GM19328 (cell line): ENCODE measurements around the gene RMDN2.

Experiments
- ATAC-seq: cut with Tn5 transposase; IDR thresholded peaks from one replicate; pipeline ENCODE4 v1.9.1; 2021; ENCODE audit warnings: mild to moderate bottlenecking, moderate library complexity; ENCODE audit not compliant: unreplicated experiment

The RMDN2 gene

DNA sequence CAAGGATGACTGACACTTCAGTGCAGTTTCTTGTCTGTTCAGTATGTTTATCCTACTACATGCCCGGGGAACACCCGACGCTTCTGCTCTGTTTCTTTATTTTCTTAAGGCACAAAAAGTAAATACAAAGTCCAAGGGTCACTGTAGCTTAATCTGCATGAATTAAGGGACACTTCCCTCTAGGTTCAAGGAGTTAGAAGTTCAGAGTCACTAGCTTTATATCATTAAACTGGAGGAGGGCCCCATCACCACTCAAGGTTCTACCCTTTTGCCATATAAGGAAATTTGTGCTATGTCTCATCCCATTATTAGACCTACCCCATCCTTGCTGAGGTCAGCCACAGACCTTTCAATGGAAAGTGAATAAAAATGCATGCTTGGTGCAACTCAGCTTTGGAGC, 27.6 kb upstream of the RMDN2 start:
- no peak for ATAC-seq

DNA sequence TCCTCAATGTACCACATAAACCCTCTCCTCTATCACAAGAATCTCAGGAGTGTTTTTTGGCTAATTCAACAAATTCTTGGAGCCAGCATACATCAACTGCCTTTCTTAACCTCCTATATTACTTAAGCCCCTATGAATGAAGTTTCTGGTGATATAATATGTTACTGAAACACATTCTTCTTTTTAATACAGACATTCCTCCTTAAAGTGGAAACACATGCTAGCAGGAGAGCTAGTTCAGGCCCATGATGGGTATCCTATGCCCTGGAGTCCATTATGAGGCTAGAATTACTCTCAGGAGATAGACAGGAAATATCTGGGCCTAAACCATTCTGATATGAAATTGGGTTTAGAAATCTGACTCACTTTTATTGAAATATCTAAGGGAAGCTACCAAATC, 26.6 kb upstream of the RMDN2 start:
- no peak for ATAC-seq

DNA sequence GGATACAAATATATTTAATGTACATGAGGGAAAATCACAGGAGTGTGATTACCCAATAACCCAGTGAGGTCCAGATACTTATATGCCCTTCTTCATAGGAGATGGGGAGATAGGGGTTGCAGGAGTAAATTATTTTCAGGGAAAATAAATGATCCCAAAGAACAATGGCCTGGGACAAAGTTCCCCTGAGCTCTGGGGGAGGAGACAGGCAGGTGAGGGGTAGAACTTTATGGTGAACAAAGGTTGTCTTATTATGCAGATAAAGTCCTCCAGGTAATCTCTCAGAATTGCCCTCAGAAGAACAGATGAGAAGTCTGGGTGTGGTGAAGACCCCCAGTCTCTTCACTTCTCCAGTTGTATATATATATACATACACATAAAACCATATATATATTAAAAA, 22.1 kb upstream of the RMDN2 start:
- ATAC-seq = no peak

DNA sequence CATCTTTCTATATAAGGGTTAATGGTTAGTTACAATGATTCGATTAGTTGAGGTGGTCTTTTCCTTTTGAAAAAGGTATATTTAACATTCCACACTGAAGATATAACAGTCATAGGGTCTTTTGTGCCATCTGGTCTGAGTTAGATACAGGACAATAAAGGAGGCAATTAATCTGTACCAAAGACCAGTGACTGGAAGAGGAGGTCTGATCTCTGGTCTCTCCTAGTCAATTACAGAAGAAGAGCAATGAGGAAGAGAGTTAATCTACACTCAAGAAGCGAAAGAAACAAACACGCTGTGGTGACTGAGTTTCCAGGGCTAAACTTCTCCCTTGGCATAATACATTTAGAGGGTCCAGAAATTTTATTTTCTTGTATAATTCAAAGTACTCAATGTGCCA, 20.7 kb upstream of the RMDN2 start:
- no peak for ATAC-seq

DNA sequence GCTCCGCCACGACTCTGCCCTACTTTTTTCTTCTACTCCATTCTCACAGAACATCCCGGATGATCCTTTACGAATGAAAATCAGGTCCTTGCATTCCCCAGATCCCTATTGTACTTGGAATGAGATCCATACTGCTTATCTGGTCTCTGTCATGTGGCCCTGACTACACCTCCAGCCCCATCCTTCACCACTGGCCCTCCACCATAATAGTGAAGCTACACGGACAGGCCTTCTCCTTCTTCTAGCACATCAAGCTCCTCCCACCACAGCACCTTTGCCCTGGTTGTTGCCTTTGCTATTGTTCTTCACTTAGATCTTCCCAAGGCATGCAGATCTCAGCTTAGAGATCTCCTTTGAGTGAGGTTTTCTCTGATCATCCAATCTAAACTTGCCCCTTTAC, 20.1 kb upstream of the RMDN2 start:
- ATAC-seq = no peak

DNA sequence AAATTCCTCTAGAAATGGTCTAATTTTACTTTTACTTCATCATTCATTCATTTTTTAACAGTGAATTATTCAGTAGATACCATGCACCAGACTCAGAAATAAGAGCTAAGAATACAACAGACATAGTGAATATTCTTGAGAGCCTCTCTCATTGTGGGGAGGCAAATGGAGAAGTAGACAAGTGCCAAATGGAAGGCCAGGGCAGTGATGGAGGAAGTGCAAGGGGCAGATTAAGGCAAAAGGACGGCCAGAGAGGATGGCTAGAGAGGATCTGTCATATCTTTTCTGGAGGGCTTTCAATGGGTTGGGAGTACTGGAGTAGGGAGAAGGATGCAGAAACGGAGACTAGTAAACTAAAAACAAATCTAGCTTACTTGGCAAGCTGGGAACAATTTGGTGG, 19.0 kb upstream of the RMDN2 start:
- ATAC-seq = no peak

DNA sequence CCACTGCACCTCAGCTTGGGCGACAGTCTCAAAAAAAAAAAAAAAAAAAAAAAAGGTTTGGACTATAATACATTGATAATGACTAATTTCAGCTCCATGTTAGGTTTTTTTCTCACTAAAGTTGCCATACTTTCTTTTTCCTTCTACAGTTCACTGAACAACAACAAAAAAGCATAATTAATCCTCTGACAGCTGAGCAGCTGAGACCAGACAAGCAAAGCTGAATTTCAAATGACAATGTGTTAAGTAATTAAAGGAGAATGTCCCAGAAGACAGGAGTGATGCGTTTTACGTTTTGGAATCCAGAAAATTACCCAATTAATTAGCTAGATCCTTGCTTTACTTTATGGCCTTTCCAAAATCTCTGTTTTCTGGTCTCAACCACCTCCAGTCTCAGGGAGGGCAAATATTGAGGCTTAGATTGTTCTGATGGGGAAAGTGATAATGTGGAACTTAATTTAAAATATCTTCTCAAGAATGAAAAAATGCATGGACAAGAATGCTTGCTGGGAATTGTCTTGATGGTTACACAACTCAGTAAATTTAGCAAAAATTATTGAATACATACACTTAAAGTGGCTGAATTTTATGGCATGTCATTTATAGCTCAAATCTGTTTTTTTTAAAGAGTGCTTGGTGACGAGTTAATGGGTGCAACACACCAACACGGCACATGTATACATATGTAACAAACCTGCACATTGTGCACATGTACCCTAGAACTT, 17.4 kb upstream of the RMDN2 start:
- ATAC-seq = no peak

DNA sequence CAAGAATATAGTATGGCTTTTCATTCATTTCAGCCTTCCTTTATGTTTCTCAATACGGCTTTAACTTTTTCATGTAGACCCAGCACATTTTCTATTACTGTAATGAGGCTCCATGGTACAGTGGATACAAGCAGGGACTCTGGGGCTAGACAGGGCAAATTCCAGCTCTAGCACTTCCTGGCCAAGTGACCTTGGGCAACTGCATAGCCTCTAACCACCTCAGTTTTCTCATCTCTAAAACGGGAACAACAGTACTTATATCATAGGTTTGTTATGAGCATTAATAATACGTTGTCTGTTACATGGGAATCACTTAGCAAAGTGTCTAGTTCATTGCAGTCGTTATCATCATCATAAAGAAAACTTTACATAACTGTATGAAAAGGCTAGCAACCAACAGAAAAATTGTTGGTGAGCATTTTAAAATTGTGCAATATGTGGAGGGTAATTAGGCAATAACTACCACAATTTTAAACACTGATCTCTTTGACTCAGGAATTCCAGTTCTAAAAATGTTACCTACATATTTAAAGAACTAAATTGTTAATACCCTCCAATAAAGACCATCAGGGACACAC, 13.7 kb upstream of the RMDN2 start:
- no peak for ATAC-seq

DNA sequence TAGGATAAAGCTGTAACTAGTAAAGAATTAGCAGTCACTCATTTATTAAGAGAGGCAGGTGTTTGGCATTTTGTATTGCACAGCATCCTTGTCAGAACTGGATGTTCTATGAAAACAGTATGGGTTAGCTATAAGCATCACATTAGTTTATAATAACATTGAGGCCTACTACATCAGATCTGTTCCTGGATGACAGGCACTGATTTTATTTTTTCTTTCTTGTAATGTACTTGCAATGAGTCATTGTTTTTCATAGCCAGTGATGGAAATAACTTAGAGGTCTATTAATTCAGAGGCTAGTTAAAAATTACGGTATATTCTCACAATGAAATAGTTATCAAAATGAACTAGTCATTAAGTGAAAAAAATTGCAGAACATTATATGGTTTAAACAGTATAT, 13.0 kb upstream of the RMDN2 start:
- ATAC-seq = no peak

DNA sequence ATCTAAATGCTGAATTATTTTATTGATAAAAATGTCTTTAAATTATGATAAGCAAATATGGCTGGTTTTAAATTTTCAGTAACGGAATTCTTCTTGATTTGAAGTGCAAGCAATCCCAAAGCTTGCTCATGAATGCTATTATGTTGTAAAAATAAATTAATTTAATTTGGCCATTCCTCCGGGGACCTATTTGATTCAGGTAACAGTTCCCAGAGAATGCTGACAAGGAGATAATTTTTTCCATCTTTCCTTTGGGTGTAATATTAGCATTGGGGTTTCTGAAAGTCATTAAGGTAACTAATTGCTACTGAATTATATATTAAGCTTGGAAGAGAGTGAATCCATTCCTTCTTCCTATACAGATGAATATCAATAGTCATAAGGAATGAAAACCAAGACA, 12.5 kb upstream of the RMDN2 start:
- no peak for ATAC-seq

DNA sequence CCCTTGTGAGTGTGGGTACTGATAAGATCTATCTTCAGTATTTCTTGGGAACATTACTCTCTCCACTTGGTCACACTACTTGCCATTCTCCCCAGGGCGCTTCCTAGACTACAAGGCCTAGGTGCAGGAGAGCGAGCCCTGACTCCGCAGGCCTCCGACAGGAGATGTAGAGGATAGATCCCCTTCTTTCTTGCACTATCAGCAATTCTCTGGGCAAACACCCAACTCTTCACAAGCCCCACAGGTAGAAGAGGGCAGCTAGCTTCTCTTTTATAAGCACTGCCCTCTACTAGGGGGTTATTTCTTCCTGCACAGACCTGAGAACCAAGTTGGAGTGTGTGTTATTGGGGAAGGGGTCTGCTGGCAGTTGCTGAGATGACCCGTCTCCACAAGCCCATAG, 10.7 kb upstream of the RMDN2 start:
- ATAC-seq = no peak

DNA sequence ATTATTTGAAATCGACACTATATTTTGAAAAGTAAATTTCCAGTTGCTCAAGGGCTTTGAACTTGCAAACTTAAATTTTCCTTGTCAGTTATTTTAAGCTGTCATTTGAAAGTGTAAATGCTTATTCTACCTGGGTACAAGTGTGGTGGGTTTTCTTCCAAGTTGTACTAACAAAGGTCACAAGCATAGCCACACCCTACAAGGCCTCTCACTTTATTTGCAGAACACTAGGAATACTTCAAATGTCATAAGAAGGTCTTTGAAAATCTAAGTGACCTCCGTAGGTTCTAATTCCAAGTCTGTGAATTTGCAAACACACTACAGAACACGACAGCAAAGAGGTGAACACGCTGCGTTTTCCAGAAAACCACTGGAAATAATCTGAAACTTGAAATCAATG, 9.3 kb upstream of the RMDN2 start:
- no peak for ATAC-seq

DNA sequence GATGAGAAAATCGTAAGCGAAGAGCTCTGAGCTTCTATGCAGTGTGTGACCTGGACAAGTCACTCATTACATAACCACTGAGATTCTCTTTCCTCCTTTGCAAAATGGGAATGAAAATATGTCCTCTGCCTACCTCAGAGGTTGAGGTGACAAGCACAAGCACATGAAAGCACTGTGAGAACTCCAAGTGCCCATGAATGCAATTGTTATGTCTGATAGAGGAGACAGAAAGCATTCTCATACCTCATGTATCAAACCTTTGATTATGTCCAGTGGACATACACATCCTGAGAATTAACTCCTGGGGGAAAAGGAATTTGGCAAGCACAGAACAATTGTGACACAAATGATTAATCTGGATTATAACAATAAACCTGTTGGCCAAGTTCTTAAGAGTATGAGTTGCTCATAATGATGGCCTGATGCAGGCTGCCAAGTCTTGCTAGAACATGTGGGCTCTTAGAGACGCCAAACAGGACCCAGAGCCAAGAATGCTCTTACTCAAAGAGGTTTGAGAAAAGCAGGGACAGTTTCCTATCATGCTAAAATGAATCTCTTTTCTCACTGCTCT, 8.5 kb upstream of the RMDN2 start:
- no peak for ATAC-seq

DNA sequence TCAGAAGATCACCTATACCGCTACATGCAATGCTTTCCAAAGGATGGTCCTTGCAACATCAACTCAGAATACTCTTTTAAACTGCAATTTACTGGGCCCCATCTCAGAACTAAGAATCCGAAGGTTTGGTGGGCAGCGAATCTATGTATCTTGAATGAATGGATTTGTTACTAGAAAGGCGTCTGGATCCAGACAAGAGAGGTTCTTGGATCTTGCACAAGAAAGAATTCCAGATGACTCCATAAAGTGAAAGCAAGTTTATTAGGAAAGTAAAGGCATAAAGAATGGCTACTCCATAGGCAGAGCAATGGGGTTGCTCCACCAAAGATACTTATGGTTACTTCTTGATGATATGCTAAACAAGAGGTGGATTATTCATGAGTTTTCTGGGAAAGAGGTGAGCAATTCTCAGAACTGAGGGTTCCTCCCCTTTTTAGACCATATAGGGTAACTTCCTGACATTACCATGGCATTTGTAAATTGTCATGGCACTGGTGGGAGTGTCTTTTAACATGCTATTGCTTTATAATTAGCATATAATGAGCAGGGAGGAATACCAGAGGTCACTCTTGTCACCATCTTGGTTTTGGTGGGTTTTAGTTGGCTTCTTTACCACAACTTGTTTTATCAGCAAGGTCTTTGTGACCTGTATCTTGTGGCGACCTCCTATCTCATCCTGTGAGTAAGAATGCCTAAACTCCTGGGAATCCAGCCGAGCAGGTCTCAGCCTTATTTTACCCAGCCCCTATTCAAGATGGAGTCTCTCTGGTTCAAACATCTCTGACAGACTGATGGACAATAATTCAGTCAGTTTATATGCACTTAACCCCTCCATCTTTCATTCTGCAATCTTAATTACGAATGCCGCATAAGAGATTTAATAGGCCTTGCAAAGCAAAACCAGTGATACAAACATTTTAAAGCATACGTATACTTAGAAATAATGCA, 7.5 kb upstream of the RMDN2 start:
- ATAC-seq = no peak

DNA sequence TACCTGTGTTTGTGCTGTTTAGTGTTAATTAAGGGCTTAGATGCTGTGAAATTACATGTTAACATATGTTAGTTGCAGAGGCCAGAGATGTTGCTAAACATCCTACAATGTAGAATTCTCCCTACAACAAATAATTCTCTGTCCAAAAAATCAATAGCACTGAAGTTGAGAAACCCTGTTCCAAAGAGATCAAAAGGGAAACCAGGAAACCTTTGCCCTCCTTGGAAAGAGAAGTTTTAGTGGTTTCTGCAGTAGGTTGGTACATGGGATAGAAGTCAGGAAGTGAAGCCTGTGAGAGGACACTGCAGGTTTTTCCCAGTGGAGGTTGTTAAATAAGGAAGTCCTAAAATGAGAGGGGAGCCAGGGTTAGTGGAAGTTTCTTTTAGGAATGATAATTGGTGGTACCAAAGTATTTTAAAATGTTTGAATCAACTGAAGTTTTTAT, 6.3 kb upstream of the RMDN2 start:
- no peak for ATAC-seq

DNA sequence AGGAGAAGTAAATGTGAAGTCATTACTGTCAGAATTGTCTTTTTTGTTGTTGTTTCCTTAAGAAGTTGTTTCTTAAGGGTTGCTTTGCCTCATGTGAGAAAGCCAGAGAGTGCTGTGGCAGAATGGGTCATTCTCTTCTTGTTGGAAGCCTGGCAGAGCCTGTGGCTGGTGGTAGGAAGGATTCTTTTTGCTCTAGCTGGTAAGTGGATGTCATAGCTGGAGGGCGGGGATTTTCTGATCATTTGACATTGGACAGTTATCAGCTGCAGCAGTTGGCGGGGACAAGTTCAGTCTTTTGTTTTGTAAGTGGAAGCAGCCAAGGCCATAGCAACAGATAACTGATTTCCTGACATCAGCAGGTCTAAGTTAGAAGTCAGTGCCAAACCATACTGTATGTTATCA, 5.5 kb upstream of the RMDN2 start:
- no peak for ATAC-seq

DNA sequence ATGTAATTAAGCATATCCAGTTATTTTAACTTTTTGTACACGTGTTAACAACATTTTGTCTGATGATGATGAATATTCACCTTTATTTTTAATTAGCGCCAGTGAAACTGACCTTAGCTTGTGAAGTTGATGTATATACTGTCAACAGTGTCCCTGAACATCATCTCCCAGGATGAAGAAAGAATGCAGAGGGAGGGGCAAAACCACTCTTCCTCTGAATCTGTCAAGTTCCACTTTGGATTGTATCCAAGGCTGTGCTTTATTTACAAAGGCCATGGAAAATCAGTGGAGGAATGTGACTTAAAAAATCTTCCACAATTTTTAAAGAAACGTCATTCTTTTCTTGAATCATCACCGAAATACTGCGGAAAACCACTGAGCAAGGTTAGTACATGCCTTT, 4.5 kb upstream of the RMDN2 start:
- no peak for ATAC-seq

DNA sequence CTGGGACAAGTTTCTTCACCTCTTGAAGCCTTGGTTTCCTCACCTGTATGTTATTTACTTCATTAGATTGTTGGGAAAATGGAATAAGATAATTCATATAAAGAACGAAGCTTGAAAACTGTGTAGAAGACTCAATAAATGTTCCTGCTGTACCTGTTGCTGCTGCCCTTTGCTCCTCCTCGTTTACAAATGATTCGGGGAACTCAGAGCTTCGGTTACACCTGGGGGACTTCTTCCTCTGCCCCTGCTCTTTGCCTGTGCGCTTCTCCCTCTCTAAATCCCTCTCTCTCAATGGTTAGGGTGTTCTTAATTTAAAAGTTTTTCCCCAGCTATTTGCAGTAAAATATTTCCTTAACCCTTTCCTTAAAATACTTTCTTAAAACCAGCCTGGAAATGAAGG, 3.3 kb upstream of the RMDN2 start:
- no peak for ATAC-seq

DNA sequence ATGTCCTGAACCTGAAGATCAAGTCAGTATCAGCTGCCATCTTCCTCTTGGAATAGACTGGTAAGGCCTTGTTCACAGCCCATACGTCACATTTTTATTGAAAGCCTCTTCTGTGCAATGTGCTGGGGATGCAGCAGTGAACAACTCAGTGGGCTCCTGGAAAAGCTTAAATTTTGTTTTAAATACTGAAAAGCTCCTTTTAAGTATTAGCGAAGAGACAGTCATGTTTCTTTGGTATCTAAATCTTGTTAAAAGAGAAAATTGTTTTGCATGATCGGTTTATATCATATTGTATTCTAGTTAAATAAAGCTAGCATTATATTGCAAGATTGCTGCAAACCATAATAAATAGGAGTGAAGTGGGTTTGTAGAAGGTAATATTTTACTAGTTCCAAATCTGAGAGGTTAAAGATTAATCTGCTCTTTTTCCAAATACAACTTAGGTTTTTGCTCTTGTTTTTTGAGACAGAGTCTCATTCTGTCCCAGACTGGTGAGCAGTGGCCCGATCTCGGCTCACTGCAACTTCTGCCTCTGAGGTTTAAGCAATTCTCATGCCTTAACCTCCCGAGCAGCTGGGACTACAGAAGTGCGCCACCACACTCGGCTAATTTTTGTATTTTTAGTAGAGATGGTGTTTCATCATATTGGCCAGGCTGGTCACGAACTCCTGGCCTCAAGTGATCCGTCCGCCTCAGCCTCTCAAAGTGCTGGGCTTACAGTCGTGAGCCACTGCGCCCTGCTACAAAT, 1.6 kb upstream of the RMDN2 start:
- no peak for ATAC-seq

DNA sequence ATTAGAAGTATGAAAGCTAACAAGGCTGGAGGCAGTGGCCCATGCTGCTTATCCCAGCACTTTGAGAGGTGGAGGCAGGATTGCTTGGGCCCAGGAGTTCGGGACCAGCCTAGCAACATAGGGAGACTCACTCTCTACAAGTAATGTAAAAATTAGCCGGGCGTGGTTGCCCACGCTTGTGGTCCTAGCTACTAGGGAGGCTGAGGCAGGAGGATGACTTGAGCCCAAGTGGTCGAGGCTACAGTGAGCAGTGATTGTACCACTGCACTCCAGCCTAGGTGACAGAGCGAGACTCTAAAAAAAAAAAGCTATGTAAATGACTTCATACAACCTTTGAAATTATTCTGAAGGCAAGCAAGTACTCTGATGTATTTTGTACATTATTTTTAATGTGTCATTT, 1.5 kb downstream of the RMDN2 start:
- ATAC-seq = no peak

DNA sequence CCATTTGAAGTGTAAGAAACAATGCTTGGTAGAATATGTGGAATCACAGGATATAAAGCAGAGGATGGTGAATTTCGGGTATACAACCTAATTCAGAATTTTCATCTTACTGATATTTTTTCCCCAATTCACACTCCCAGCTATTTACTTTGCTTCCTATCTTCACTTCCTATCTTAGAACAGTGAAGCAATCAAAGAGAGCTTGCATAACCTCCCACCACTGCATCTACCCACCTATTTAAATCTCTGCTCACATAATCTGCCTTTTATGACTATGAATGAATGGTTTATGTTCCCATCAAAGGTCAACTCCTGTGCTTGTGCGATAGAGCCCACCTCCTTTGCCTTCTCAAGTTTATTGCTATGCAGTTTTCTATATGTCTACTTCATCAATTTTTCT, 3.3 kb downstream of the RMDN2 start:
- ATAC-seq = no peak
